T-helper 1 cell treated with Interleukin-12 subunit alpha and Interleukin-12 subunit beta and Interleukin-4 antibody, amounts not matched to agents 30 ng/mL and 1 ng/mL, for 36 hours (primary cell): ENCODE results near the gene MUC6. TPM values are rescaled to one million over a fixed set of nuclear protein-coding genes. Genes with fewer than 3 reads are reported as not detected.

Experiments
- intact Hi-C: fragments of 100-400 bp; cut with micrococcal nuclease; formaldehyde crosslinking; loops from one replicate; pipeline ENCODE4 v1.15.1; 2024
- total RNA-seq: library from RNA; stranded (reverse); gene quantifications from 2 replicates; pipeline ENCODE4 v1.2.3, GENCODE V29; 2022

The MUC6 gene
- total RNA-seq, 1 donor from 2014 or later = not detected

DNA sequence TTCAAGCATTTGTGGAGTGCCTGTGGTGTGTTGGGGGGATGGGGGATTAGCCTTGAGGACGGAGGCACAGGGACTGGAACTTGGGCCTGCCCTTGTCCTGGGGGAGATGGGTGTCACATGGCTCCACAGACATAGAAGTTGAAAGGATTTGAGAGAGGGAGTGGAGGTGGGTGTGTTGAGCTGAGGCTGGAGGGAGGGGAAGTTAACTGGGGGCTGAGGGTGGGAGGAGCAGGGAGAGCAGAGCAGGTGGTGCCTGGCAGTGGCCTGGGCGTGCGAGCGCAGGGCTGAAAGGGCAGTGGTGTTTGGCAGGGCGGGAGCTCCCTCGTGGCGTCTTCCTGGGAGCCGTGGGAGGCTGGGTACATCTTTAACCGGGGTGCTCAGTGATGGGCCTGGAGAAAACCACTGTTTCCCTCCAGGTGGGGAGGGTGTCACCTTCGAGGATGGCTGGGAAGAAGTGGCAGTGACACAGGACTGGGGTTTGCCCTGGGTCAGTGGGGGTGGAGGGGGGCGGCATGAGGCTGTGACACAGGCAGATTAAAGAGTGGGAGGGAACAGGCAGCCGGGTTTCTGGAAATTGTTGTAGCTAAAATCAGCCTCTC is 65.3 kb downstream of the MUC6 start:
- intact Hi-C loops = no loop called here

GRCh38 chr11:970319-970871 is 66.1 kb downstream of the MUC6 start:
- intact Hi-C loops = no loop called here

GRCh38 chr11:969651-970205 is 66.8 kb downstream of the MUC6 start:
- intact Hi-C loops = no loop called here

DNA sequence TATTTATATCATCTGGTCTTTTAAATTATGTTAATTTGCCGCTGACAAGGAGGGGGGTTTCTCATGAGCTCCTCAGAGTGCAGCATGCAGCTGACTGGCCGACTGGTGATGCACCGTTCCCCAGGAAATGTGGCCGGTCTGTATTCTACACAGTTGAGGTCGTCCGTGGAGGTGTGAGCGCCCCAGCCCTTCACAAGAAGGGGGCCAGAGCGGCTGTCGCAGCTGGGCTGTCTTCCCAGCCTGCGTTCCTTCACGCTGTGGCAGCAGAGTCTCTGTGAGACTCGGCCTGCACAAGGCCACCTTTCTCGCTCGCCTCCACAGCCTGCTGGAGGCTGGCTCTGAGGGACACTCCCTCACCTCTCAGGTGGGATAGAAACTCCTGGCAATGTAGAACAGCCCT is 67.7 kb downstream of the MUC6 start:
- intact Hi-C loops = no loop called here

DNA sequence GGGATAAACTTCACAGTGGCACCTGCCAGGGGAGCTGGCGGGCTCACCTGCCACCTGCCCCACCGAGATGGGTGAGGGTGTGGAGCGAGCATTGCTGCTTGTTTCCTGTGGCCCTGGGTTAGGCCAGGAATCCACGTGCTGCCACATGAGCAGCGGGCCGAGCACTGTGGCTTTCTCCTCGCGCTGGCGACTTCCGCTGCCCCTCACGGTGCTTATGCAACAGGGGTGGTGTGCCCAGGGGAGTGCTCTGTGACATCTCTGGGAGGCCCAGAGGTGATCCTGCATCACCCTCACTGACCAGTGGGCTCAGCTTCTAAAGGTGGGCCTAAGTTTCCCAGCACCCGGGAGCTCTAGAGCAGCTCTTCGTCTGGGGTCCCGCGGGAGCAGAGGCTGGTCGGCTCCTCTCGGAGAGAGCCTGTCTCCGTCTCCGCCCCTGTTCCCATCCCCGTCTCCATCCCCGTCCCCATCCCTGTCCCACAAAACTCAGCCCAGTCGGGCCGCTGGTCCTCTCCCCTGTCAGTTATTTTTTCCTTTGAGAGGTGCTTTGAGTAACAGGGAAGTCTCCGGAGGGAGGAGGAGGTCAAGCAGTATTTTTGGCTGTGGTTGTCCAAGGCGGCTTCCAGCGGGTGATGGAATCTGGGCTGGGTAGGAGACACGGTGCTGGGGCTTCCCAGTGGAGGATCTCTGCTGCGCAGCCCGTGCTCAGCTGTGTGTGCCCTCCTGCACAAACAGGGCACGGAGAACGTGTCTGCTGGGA is 68.3 kb downstream of the MUC6 start:
- intact Hi-C loops = no loop called here

GRCh38 chr11:965206-965775 is 71.2 kb downstream of the MUC6 start:
- intact Hi-C loops = loop anchor here (2.0 kb wide), 1 partner anchor 62 kb away; no protein-coding TSS in a partner anchor

GRCh38 chr11:963852-964251 is 72.7 kb downstream of the MUC6 start:
- intact Hi-C loops = loop anchor here (2.0 kb wide), 1 partner anchor 63 kb away; no protein-coding TSS in a partner anchor

Other genes starting within 250 kb of the MUC6 start
- gene CEND1, start 246.6 kb downstream of the MUC6 start, total RNA-seq = 4.0 and 4.1 TPM in 2 replicates
- 60.2 and 65.2 TPM in 2 replicates for gene SLC25A22, start 238.4 kb downstream of the MUC6 start, total RNA-seq
- 29.1 TPM in 2 replicates for gene PIDD1, start 231.5 kb downstream of the MUC6 start, total RNA-seq
- gene RPLP2, start 226.8 kb downstream of the MUC6 start, total RNA-seq = 1,883 and 1,900 TPM in 2 replicates
- gene PNPLA2, start 217.8 kb downstream of the MUC6 start, total RNA-seq = 57.2 and 58.7 TPM in 2 replicates
- 1.3 and 1.9 TPM in 2 replicates for gene CRACR2B, start 208.8 kb downstream of the MUC6 start, total RNA-seq
- gene CD151, start 203.8 kb downstream of the MUC6 start, total RNA-seq = 24.6 and 24.7 TPM in 2 replicates
- gene POLR2L, start 194.2 kb downstream of the MUC6 start, total RNA-seq = 99.9 and 111 TPM in 2 replicates
- 10.8 and 11.2 TPM in 2 replicates for gene TSPAN4, start 193.9 kb downstream of the MUC6 start, total RNA-seq
- 53.4 and 54.7 TPM in 2 replicates for gene CHID1, start 125.9 kb downstream of the MUC6 start, total RNA-seq
- 67.6 and 69.7 TPM in 2 replicates for gene AP2A2, start 110.8 kb downstream of the MUC6 start, total RNA-seq
- not detected in 2 replicates for gene MUC2, start 38.2 kb upstream of the MUC6 start, total RNA-seq
- gene MUC5AC, start 121.2 kb upstream of the MUC6 start, total RNA-seq = not detected in 2 replicates
- gene MUC5B, start 186.3 kb upstream of the MUC6 start, total RNA-seq = not detected in 2 replicates